ENCODE results near the gene SURF2. TPM values are rescaled to one million over a fixed set of nuclear protein-coding genes. Genes with fewer than 3 reads are reported as not detected.

Gene SURF2
- polyA plus RNA-seq, 1 of the 3 experiments (the other 2 are of a cell fraction) = 46.8 TPM

- ChIA-PET POLR2A (no interaction called here), CTCF (interaction anchor here (2.4 to 2.5 kb wide), 2 partner anchors 33 to 116 kb away, joined by 6 to 7 read pairs; no protein-coding TSS in a partner anchor)
- Histone ChIP-seq H3F3A (replicated peaks; ENCODE audit: insufficient read depth) (no peaks in the 10 kb centered on the region), H3K4me2 (no peak overlapping the region), H3K9ac (no peak overlapping the region), H3K27me3 (ENCODE audit: insufficient read depth) (no peaks in the 10 kb centered on the region), H3K4me3 (ENCODE audit: low read depth in 2 of 2, low read length in 1 of 2) (no peak overlapping the region), H3K4me1 (ENCODE audit: control insufficient read depth in 1 of 2, insufficient read depth in 2 of 2, low read depth in 1 of 2, low read length in 1 of 2) (peaks cover 5 to 44% of the 10 kb centered on the region in 2 experiments; a peak in 3 of 4 replicates), H3K79me2 (ENCODE audit: insufficient read depth) (peaks cover 100% of the 10 kb centered on the region), H3K36me3 (replicated peaks in 1 of 2; ENCODE audit: control insufficient read depth in 1 of 2, insufficient read depth in 2 of 2, low read length in 1 of 2) (peaks cover 43 to 67% of the 10 kb centered on the region in 2 experiments), H3K9me2 (no peaks in the 10 kb centered on the region), H2AFZ (ENCODE audit: low read depth) (no peak overlapping the region), H4K20me1 (ENCODE audit: insufficient read depth) (peaks cover 97% of the 10 kb centered on the region), H3K9me3 (no peaks in the 10 kb centered on the region), H3K27ac (ENCODE audit: low read depth in 2 of 2, low read length in 1 of 2) (no peak overlapping the region; a peak in 1 of 4 replicates)
- 91% methylated on average over 7 of the region's 7 CpGs for WGBS (ENCODE audit: low lambda C conversion rate)
- no peak for DNase-seq
- TF ChIP-seq MEF2A (IDR thresholded peaks at IDR 0.05; ENCODE audit: borderline replicate concordance, low read depth) (no peak), YY1 (IDR thresholded peaks at IDR 0.05; ENCODE audit: low read depth) (no peak), GABPA (IDR thresholded peaks at IDR 0.05; ENCODE audit: low read depth) (no peak), TCF12 (IDR thresholded peaks at IDR 0.05) (no peak), GATA2 (CRISPR knock-in tag; IDR thresholded peaks at IDR 0.05) (no peak), RCOR1 (IDR thresholded peaks at IDR 0.05; ENCODE audit: low read length) (no peak), FOXJ3 (CRISPR knock-in tag; IDR thresholded peaks at IDR 0.05) (no peak), ELF1 (IDR thresholded peaks at IDR 0.05) (no peak), RAD21 (IDR thresholded peaks at IDR 0.05; ENCODE audit: low read length) (no peak), USF2 (IDR thresholded peaks at IDR 0.05; ENCODE audit: borderline replicate concordance, low read depth, low read length) (no peak), NFIC (IDR thresholded peaks at IDR 0.05; ENCODE audit: borderline replicate concordance) (no peak), MAX (IDR thresholded peaks at IDR 0.05; ENCODE audit: low read depth) (no peak), RFX5 (IDR thresholded peaks at IDR 0.05; ENCODE audit: low read length) (no peak), POLR2AphosphoS5 (IDR thresholded peaks at IDR 0.05; ENCODE audit: low read depth, low read length) (no peak), MXI1 (IDR thresholded peaks at IDR 0.05; ENCODE audit: low read depth, low read length) (no peak), RXRA (IDR thresholded peaks at IDR 0.05; ENCODE audit: borderline replicate concordance, low read depth) (no peak)
Measured at GRCh38 chr9:133369933-133370332, 13.6 kb downstream of the SURF2 start.

GRCh38 chr9:133370685-133371084, 14.3 kb downstream of the SURF2 start:
- H3K9ac ChIP-seq = no peak overlapping the region
- H3K36me3 ChIP-seq (replicated peaks in 1 of 2; ENCODE audit: control insufficient read depth in 1 of 2, insufficient read depth in 2 of 2, low read length in 1 of 2) = peaks cover 37 to 60% of the 10 kb centered on the region in 2 experiments
- no peak overlapping the region for H3K4me3 ChIP-seq (ENCODE audit: low read depth in 2 of 2, low read length in 1 of 2)
- peaks cover 5 to 44% of the 10 kb centered on the region in 2 experiments; a peak in 3 of 4 replicates for H3K4me1 ChIP-seq (ENCODE audit: control insufficient read depth in 1 of 2, insufficient read depth in 2 of 2, low read depth in 1 of 2, low read length in 1 of 2)
- peaks cover 100% of the 10 kb centered on the region for H3K79me2 ChIP-seq (ENCODE audit: insufficient read depth)
- H3K9me2 ChIP-seq = no peaks in the 10 kb centered on the region
- no peaks in the 10 kb centered on the region for H3K27me3 ChIP-seq (ENCODE audit: insufficient read depth)
- DNase-seq = no peak
- WGBS (ENCODE audit: low lambda C conversion rate) = 89% methylated on average over 6 of the region's 9 CpGs
- no peaks in the 10 kb centered on the region for H3K9me3 ChIP-seq
- no peaks in the 10 kb centered on the region for H3F3A ChIP-seq (replicated peaks; ENCODE audit: insufficient read depth)
- H3K4me2 ChIP-seq = no peak overlapping the region
- no peak overlapping the region for H3K27ac ChIP-seq (ENCODE audit: low read depth in 2 of 2, low read length in 1 of 2)
- ChIA-PET CTCF (interaction anchor here (1.4 to 2.5 kb wide), 3 partner anchors 14 to 116 kb away, joined by 5 to 7 read pairs (median 6); partner anchors contain the start of genes SURF1 and SURF2), POLR2A (interaction anchor here (1.1 kb wide), 1 partner anchor 17 kb away, joined by 3 read pairs; no protein-coding TSS in a partner anchor)
- peaks cover 95% of the 10 kb centered on the region for H4K20me1 ChIP-seq (ENCODE audit: insufficient read depth)
- no peak overlapping the region for H2AFZ ChIP-seq (ENCODE audit: low read depth)
- no peak for TF ChIP-seq REST (IDR thresholded peaks at IDR 0.05; ENCODE audit: low read depth, low read length)
- TF ChIP-seq SIN3A (IDR thresholded peaks at IDR 0.05; ENCODE audit: borderline replicate concordance, low read depth, low read length) = no peak
- no peak for TF ChIP-seq CTCF (IDR thresholded peaks at IDR 0.05)
- TF ChIP-seq SMC3 (IDR thresholded peaks at IDR 0.05; ENCODE audit: low read depth, low read length) = no peak
- no peak for TF ChIP-seq CHD2 (IDR thresholded peaks at IDR 0.05; ENCODE audit: low read length, partially characterized antibody)
- TF ChIP-seq FOSL2 (IDR thresholded peaks at IDR 0.05; ENCODE audit: borderline replicate concordance, low read depth) = no peak
- no peak for TF ChIP-seq MXI1 (IDR thresholded peaks at IDR 0.05; ENCODE audit: low read depth, low read length)
- no peak for TF ChIP-seq FOXJ3 (CRISPR knock-in tag; IDR thresholded peaks at IDR 0.05)
- TF ChIP-seq JUND (IDR thresholded peaks at IDR 0.05) = no peak
- TF ChIP-seq TCF12 (IDR thresholded peaks at IDR 0.05) = no peak
